Neural progenitor cell (in vitro differentiated cells): Measurements from ENCODE around the gene GRB7.

Experiments
- EZH2 ChIP-seq: fragments of 200-600 bp; sonication (generic); IDR thresholded peaks from 2 replicates; pipeline ENCODE4 v1.6.1; 2017; ENCODE audit warnings: antibody characterized with exemption, mild to moderate bottlenecking, moderate library complexity
- TF ChIP-seq, protein P1 (sequence below): fragments of 200-600 bp; sonication (generic); IDR thresholded peaks from 2 replicates; pipeline ENCODE4 v1.5.1; 2017; ENCODE audit warnings: antibody characterized with exemption, mild to moderate bottlenecking

DNA sequence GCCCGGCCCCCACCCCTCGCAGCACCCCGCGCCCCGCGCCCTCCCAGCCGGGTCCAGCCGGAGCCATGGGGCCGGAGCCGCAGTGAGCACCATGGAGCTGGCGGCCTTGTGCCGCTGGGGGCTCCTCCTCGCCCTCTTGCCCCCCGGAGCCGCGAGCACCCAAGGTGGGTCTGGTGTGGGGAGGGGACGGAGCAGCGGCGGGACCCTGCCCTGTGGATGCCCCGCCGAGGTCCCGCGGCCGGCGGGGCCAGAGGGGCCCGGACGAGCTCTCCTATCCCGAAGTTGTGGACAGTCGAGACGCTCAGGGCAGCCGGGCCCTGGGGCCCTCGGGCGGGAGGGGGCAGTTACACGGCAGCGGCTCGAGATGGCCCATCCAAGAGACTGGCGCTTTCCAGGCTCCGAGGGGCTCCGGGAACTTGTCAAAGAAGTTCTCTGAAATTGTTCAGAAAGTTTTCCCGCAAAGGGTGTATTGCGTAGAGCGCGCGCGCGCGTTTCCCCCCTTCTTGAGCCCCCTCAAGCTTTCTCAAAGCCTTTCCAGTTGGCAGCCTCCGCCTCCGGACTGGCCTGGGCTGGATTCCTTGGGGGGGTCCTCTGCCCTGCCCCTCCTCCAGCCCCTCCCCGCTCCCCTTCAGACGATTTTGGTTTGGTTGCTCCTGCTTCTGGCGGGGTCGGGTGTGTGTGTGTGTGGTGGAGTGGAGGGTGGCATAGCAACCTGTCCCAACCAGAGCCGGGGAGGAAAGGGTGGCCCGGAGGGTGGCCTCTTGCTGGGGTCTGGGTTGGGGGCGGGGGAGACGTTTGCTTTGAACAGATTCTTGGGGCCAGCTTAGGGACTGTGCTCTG, 37.4 kb upstream of the GRB7 start:
- TF ChIP-seq, protein P1, sequence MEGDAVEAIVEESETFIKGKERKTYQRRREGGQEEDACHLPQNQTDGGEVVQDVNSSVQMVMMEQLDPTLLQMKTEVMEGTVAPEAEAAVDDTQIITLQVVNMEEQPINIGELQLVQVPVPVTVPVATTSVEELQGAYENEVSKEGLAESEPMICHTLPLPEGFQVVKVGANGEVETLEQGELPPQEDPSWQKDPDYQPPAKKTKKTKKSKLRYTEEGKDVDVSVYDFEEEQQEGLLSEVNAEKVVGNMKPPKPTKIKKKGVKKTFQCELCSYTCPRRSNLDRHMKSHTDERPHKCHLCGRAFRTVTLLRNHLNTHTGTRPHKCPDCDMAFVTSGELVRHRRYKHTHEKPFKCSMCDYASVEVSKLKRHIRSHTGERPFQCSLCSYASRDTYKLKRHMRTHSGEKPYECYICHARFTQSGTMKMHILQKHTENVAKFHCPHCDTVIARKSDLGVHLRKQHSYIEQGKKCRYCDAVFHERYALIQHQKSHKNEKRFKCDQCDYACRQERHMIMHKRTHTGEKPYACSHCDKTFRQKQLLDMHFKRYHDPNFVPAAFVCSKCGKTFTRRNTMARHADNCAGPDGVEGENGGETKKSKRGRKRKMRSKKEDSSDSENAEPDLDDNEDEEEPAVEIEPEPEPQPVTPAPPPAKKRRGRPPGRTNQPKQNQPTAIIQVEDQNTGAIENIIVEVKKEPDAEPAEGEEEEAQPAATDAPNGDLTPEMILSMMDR, result peak; percentile 17
- TF ChIP-seq EZH2, result no peak
